Astrocyte (in vitro differentiated cells and primary cell): ENCODE measurements around the gene PLPPR1. TPM values are rescaled to one million over a fixed set of nuclear protein-coding genes. Genes with fewer than 3 reads are reported as not detected.

Experiments
- DNase-seq: peaks from one replicate; pipeline ENCODE4 v3.0.0-alpha.2; 2010; ENCODE audit warnings: low read depth
- FAIRE-seq: peaks from 2 replicates; lab custom pipeline; 2011; peaks lifted over from hg19 to GRCh38; lab: Jason Lieb, UNC
- H2AFZ ChIP-seq: 2 replicates; pipeline ENCODE4 v1.6.0; 2012; ENCODE audit warnings: low read depth, low read length, inconsistent platforms
- H3K27ac ChIP-seq: 2 replicates; pipeline ENCODE4 v1.5.1; 2011; ENCODE audit warnings: low read depth, low read length, inconsistent platforms
- H3K27me3 ChIP-seq: 2 replicates; pipeline ENCODE4 v1.6.0; 2011; ENCODE audit warnings: low read length, inconsistent platforms; ENCODE audit not compliant: insufficient read depth
- H3K36me3 ChIP-seq: 2 replicates; pipeline ENCODE4 v1.5.1; 2011; ENCODE audit warnings: low read length, inconsistent platforms; ENCODE audit not compliant: insufficient read depth
- H3K4me1 ChIP-seq: 2 replicates; pipeline ENCODE4 v1.5.1; 2011; ENCODE audit warnings: low read length, inconsistent platforms; ENCODE audit not compliant: insufficient read depth
- H3K4me2 ChIP-seq: 2 replicates; pipeline ENCODE4 v1.6.0; 2012; ENCODE audit warnings: low read length, inconsistent platforms
- H3K4me3 ChIP-seq: 2 replicates; pipeline ENCODE4 v1.5.1; 2011; ENCODE audit warnings: low read depth, mild to moderate bottlenecking, low read length, inconsistent platforms; ENCODE audit not compliant: insufficient read depth
- H3K79me2 ChIP-seq: 2 replicates; pipeline ENCODE4 v1.6.0; 2012; ENCODE audit warnings: mild to moderate bottlenecking, low read length, inconsistent platforms; ENCODE audit not compliant: insufficient read depth
- H3K9ac ChIP-seq: 2 replicates; pipeline ENCODE4 v1.6.0; 2012; ENCODE audit warnings: mild to moderate bottlenecking, low read length, inconsistent platforms
- H3K9me3 ChIP-seq: 2 replicates; pipeline ENCODE4 v1.5.1; 2012; ENCODE audit warnings: low read depth, mild to moderate bottlenecking, low read length, inconsistent platforms; ENCODE audit not compliant: insufficient read depth
- H4K20me1 ChIP-seq: 2 replicates; pipeline ENCODE4 v1.6.0; 2012; ENCODE audit warnings: low read length, inconsistent platforms; ENCODE audit not compliant: insufficient read depth
- H3K27ac Mint-ChIP-seq: one replicate; pipeline ENCODE4 v1.8.0; 2021; ENCODE audit warnings: mild to moderate bottlenecking, mixed read lengths; ENCODE audit not compliant: unreplicated experiment
- H3K27me3 Mint-ChIP-seq: one replicate; pipeline ENCODE4 v1.8.0; 2021; ENCODE audit warnings: low read depth, mixed read lengths; ENCODE audit not compliant: unreplicated experiment
- H3K36me3 Mint-ChIP-seq: one replicate; pipeline ENCODE4 v1.8.0; 2021; ENCODE audit warnings: low read depth, mixed read lengths; ENCODE audit not compliant: unreplicated experiment
- H3K4me1 Mint-ChIP-seq: one replicate; pipeline ENCODE4 v1.8.0; 2021; ENCODE audit warnings: low read depth, mixed read lengths; ENCODE audit not compliant: unreplicated experiment
- H3K4me3 Mint-ChIP-seq: one replicate; pipeline ENCODE4 v1.8.0; 2021; ENCODE audit warnings: mild to moderate bottlenecking, moderate library complexity, mixed read lengths; ENCODE audit not compliant: unreplicated experiment
- H3K9me3 Mint-ChIP-seq: one replicate; pipeline ENCODE4 v1.8.0; 2021; ENCODE audit warnings: mild to moderate bottlenecking, mixed read lengths; ENCODE audit not compliant: unreplicated experiment
- EZH2 ChIP-seq: IDR thresholded peaks from 2 replicates; pipeline ENCODE4 v1.6.1; 2012; ENCODE audit warnings: mild to moderate bottlenecking, low read length, inconsistent platforms; ENCODE audit not compliant: insufficient read depth
- total RNA-seq: library from RNA; stranded (reverse); gene quantifications from 2 replicates; pipeline ENCODE4 v1.2.1, GENCODE V29; 2021
- TF ChIP-seq, protein P1 (sequence below): IDR thresholded peaks from 2 replicates; pipeline ENCODE4 v1.5.1; 2011; ENCODE audit warnings: low read depth, mild to moderate bottlenecking, inconsistent platforms, low read length, moderate library complexity; ENCODE audit not compliant: insufficient read depth

Gene PLPPR1
- total RNA-seq, 1 donor from 2014 or later = not detected

DNA sequence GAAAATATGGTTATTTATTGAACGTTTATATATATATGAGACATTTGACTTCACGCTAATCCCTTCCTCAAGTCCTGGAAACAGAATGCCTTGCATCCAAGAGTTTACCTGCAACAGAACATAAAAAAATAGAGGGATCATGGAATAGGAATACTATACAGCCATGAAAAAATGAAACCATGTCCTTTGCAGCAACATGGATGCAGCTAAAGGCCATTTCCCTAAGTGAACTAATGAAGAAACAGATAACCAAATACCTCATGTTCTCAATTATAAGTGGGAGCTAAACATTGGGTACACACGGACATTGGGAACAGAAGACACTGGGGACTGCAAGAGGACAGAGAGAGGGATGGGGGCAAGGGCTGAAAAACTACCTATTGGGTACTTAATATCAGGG, 343.3 kb downstream of the PLPPR1 start:
- Histone ChIP-seq H3K9me3 (no peaks in the 10 kb centered on the region), H4K20me1 (no peaks in the 10 kb centered on the region), H3K4me3 (no peak overlapping the region), H3K9ac (no peak overlapping the region), H3K4me2 (no peak overlapping the region), H3K79me2 (no peaks in the 10 kb centered on the region), H3K27ac (no peak overlapping the region), H2AFZ (no peak overlapping the region), H3K27me3 (no peaks in the 10 kb centered on the region), H3K36me3 (no peaks in the 10 kb centered on the region), H3K4me1 (peaks cover 15% of the 10 kb centered on the region)
- Mint-ChIP-seq H3K4me1 (peaks cover 30% of the 10 kb centered on the region), H3K4me3 (no peak overlapping the region), H3K27me3 (no peaks in the 10 kb centered on the region), H3K36me3 (peaks cover 2% of the 10 kb centered on the region), H3K9me3 (no peaks in the 10 kb centered on the region), H3K27ac (no peak overlapping the region)
- FAIRE-seq (no peak), DNase-seq (no peak)
- TF ChIP-seq, protein P1, sequence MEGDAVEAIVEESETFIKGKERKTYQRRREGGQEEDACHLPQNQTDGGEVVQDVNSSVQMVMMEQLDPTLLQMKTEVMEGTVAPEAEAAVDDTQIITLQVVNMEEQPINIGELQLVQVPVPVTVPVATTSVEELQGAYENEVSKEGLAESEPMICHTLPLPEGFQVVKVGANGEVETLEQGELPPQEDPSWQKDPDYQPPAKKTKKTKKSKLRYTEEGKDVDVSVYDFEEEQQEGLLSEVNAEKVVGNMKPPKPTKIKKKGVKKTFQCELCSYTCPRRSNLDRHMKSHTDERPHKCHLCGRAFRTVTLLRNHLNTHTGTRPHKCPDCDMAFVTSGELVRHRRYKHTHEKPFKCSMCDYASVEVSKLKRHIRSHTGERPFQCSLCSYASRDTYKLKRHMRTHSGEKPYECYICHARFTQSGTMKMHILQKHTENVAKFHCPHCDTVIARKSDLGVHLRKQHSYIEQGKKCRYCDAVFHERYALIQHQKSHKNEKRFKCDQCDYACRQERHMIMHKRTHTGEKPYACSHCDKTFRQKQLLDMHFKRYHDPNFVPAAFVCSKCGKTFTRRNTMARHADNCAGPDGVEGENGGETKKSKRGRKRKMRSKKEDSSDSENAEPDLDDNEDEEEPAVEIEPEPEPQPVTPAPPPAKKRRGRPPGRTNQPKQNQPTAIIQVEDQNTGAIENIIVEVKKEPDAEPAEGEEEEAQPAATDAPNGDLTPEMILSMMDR = no peak
- TF ChIP-seq EZH2 = no peak

DNA sequence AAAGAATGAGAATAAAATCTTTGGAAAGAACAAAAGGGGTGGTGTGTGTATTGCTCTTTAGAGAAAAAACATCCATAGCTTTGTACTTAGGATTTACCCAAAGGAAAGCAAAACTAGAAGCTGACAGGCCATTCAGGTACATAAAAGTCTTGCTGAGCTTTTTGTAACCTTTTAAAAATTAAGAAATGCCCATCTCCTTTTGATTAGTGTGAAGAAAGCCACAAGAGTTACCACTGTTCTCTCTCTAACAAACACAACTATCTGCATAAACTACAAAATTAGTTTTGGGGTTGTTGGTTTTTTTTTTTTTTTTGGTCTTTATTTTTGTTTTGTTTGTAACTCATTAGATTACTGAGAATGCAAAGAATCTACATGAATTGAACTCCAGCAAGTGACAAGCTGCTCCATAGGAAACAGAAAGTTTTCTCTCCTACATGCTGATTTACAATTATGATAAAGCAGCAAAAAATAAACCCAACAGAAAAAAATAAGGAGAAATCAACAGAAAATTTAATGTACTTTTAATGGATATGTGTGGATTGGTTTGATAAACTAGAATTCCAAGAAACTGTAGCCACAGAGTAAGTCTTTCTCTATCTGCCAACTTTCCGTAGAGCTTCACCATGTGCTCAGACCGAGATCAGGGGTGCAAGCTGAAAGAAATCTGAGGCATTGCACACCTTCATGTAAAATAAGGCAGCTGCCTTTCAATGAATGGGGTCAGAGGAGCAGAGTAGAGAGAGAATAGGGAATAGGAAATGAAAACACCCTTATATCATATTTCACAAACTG, 344.0 kb downstream of the PLPPR1 start:
- no peak overlapping the region for H3K9ac ChIP-seq
- Mint-ChIP-seq H3K9me3 (no peaks in the 10 kb centered on the region), H3K27ac (no peak overlapping the region), H3K27me3 (no peaks in the 10 kb centered on the region), H3K4me3 (no peak overlapping the region), H3K4me1 (peaks cover 26% of the 10 kb centered on the region), H3K36me3 (peaks cover 3% of the 10 kb centered on the region)
- no peaks in the 10 kb centered on the region for H3K36me3 ChIP-seq
- no peak overlapping the region for H3K4me2 ChIP-seq
- H3K4me1 ChIP-seq = peaks cover 15% of the 10 kb centered on the region
- no peak overlapping the region for H3K4me3 ChIP-seq
- H3K27me3 ChIP-seq = no peaks in the 10 kb centered on the region
- no peak for DNase-seq
- TF ChIP-seq, protein P1 = no peak
- TF ChIP-seq EZH2 = no peak
- H3K79me2 ChIP-seq = no peaks in the 10 kb centered on the region
- no peaks in the 10 kb centered on the region for H4K20me1 ChIP-seq
- FAIRE-seq = no peak
- H2AFZ ChIP-seq = no peak overlapping the region
- H3K27ac ChIP-seq = no peak overlapping the region
- no peaks in the 10 kb centered on the region for H3K9me3 ChIP-seq
